PC-3 (cell line): ENCODE data around the gene PCDHGB3. TPM values are rescaled to one million over a fixed set of nuclear protein-coding genes. Genes with fewer than 3 reads are reported as not detected.

Source experiments
- ATAC-seq: fragments of 200-7000 bp; cut with Tn5 transposase; 2 replicates; pipeline ENCODE4 v1.9.1; 2020; ENCODE audit warnings: mild to moderate bottlenecking, moderate library complexity
- BruUV-seq: library from RNA; stranded (reverse); fragments of 400-500 nt; replicated peaks from 2 replicates; lab custom pipeline; 2021; lab: Mats Ljungman, UMichigan
- CTCF ChIA-PET: fragments of 300-600 bp; sonication (Branson Sonifier 250); formaldehyde crosslinking; loops from one replicate; lab custom pipeline; 2022; ENCODE audit warnings: antibody characterized with exemption; lab: Charles Lee
- POLR2A ChIA-PET: fragments of 300-600 bp; sonication (Branson Sonifier 250); formaldehyde crosslinking; loops from one replicate; lab custom pipeline; 2022; ENCODE audit warnings: antibody characterized with exemption; ENCODE audit not compliant: unreplicated experiment; lab: Charles Lee
- DNase-seq: peaks from one replicate; pipeline ENCODE4 v3.0.0-alpha.2; 2015
- H2AFZ ChIP-seq: fragments of 300-600 bp; sonication (generic); 2 replicates; pipeline ENCODE4 v1.6.0; 2016; ENCODE audit warnings: antibody characterized with exemption, low read length
- H3F3A ChIP-seq: fragments of 300-600 bp; sonication (generic); one replicate; pipeline ENCODE4 v1.6.0; 2017; ENCODE audit warnings: antibody characterized with exemption, low read length, control low read depth, mild to moderate bottlenecking; ENCODE audit not compliant: unreplicated experiment
- H3K27ac ChIP-seq: fragments of 300-600 bp; sonication (generic); 2 replicates; pipeline ENCODE4 v1.5.1; 2016; ENCODE audit warnings: mild to moderate bottlenecking, low read length
- H3K27me3 ChIP-seq: fragments of 300-600 bp; sonication (generic); 2 replicates; pipeline ENCODE4 v1.6.1; 2016; ENCODE audit warnings: low read length, mixed read lengths
- H3K36me3 ChIP-seq: fragments of 300-600 bp; sonication (generic); 2 replicates; pipeline ENCODE4 v1.6.1; 2016; ENCODE audit warnings: low read depth, mixed run types, low read length, mixed read lengths
- H3K4me1 ChIP-seq: fragments of 300-600 bp; sonication (generic); 2 replicates; pipeline ENCODE4 v1.5.1; 2016; ENCODE audit warnings: low read length; ENCODE audit not compliant: insufficient read depth
- H3K4me2 ChIP-seq: fragments of 300-600 bp; sonication (generic); 2 replicates; pipeline ENCODE4 v1.6.0; 2016; ENCODE audit warnings: low read length
- H3K4me3 ChIP-seq: fragments of 300-600 bp; sonication (generic); 2 replicates; pipeline ENCODE4 v1.5.1; 2016; ENCODE audit warnings: mild to moderate bottlenecking, low read length, mixed read lengths
- H3K79me2 ChIP-seq: fragments of 300-600 bp; sonication (generic); 2 replicates; pipeline ENCODE4 v1.6.1; 2017; ENCODE audit warnings: low read length, mixed read lengths
- H3K9ac ChIP-seq: fragments of 300-600 bp; sonication (generic); 2 replicates; pipeline ENCODE4 v1.6.0; 2016; ENCODE audit warnings: mild to moderate bottlenecking, low read length
- H3K9me2 ChIP-seq: fragments of 300-600 bp; sonication (generic); replicated peaks from 2 replicates; pipeline ENCODE4 v1.6.1; 2016; ENCODE audit warnings: mixed run types, low read length, mixed read lengths
- H3K9me3 ChIP-seq: fragments of 300-600 bp; sonication (generic); 2 replicates; pipeline ENCODE4 v1.6.1; 2016; ENCODE audit warnings: low read length, mixed read lengths
- H4K20me1 ChIP-seq: fragments of 300-600 bp; sonication (generic); 2 replicates; pipeline ENCODE4 v1.6.1; 2016; ENCODE audit warnings: low read length, mixed read lengths
- EZH2 ChIP-seq: fragments of 300-600 bp; sonication (generic); IDR thresholded peaks from one replicate; pipeline ENCODE4 v1.6.1; 2017; ENCODE audit warnings: antibody characterized with exemption, mild to moderate bottlenecking, low read length; ENCODE audit not compliant: unreplicated experiment
- EZH2phosphoT487 ChIP-seq: fragments of 300-600 bp; sonication (generic); IDR thresholded peaks from 2 replicates; pipeline ENCODE4 v1.6.1; 2018; ENCODE audit warnings: mild to moderate bottlenecking, antibody characterized with exemption, low read length, borderline replicate concordance
- intact Hi-C: fragments of 100-400 bp; cut with micrococcal nuclease; formaldehyde crosslinking; loops from 2 replicates; pipeline ENCODE4 v1.9.0; 2023
- total RNA-seq: library from RNA; depleted of rRNA; stranded (reverse); fragments of >200 nt; gene quantifications from 2 replicates; pipeline ENCODE4 v1.2.3, GENCODE V29; 2014
- TF ChIP-seq, protein P1 (sequence below): fragments of 300-600 bp; sonication (generic); conservative IDR thresholded peaks from 2 replicates; pipeline ENCODE4 v1.5.1; 2017; ENCODE audit warnings: antibody characterized with exemption, low read depth, mild to moderate bottlenecking, low read length

Gene PCDHGB3
- total RNA-seq, 1 experiment from 2014 or later: 1.3 TPM

GRCh38 chr5:141389153-141390042 is 19.4 kb downstream of the PCDHGB3 start:
- no TSS peak for BruUV-seq

DNA sequence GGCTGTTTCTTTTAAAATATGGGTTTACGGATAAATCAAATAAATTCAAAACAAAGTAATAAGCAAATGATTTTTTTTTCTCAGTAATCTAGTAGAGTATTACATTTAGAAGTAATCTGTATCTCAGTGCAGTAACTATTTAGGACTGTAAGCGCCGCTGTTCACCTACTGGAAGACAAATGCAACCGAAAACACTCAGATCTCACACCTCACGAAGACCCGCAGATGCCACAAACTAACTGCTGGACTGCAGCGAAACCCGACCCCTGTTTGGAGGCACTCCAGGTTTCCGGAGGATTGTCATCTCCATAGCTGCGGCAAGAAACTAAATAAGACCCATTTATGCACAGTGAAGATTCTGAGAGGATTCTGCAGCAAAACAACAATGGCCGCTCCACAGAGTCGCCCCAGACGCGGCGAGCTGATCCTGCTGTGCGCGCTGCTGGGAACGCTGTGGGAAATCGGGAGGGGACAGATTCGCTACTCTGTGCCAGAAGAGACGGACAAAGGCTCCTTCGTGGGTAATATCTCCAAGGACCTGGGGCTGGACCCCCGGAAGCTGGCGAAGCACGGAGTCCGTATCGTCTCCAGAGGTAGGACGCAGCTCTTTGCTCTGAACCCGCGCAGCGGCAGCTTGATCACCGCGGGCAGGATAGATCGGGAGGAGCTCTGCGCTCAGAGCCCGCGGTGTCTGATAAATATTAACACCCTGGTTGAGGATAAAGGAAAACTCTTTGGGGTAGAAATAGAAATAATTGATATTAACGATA is 22.6 kb downstream of the PCDHGB3 start, which contains the start of gene PCDHGA8:
Gene PCDHGA8 (plus strand): TSS at position 205 of the 770 bp plus-strand sequence. CDS start 181 bp downstream, at position 386.
- CTCF ChIA-PET: no interaction called here
- Histone ChIP-seq H3K79me2 (no peaks in the 10 kb centered on the region), H3K9ac (no peak within 1 kb of the TSS), H3K4me1 (no peaks in the 10 kb centered on the region), H3K4me2 (no peak within 1 kb of the TSS), H3K9me3 (0 out of 2 replicates have a peak, but pooled peaks cover 6% of the 10 kb centered on the region), H3K36me3 (no peaks in the 10 kb centered on the region), H2AFZ (no peak within 1 kb of the TSS), H3K4me3 (no peak within 1 kb of the TSS), H3K27ac (no peak within 1 kb of the TSS), H3K27me3 (no peaks in the 10 kb centered on the region), H4K20me1 (no peaks in the 10 kb centered on the region), H3F3A (no peaks in the 10 kb centered on the region), H3K9me2 (no peaks in the 10 kb centered on the region)
- intact Hi-C loops: no loop called here
- POLR2A ChIA-PET: no interaction called here
- DNase-seq (no peak), ATAC-seq (no peak)
- TF ChIP-seq, protein P1, sequence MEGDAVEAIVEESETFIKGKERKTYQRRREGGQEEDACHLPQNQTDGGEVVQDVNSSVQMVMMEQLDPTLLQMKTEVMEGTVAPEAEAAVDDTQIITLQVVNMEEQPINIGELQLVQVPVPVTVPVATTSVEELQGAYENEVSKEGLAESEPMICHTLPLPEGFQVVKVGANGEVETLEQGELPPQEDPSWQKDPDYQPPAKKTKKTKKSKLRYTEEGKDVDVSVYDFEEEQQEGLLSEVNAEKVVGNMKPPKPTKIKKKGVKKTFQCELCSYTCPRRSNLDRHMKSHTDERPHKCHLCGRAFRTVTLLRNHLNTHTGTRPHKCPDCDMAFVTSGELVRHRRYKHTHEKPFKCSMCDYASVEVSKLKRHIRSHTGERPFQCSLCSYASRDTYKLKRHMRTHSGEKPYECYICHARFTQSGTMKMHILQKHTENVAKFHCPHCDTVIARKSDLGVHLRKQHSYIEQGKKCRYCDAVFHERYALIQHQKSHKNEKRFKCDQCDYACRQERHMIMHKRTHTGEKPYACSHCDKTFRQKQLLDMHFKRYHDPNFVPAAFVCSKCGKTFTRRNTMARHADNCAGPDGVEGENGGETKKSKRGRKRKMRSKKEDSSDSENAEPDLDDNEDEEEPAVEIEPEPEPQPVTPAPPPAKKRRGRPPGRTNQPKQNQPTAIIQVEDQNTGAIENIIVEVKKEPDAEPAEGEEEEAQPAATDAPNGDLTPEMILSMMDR: no peak
- TF ChIP-seq EZH2phosphoT487: no peak
- TF ChIP-seq EZH2: no peak
- BruUV-seq: no TSS peak

More at GRCh38 chr5:141389153-141390042, 19.4 kb downstream of the PCDHGB3 start:
- no peaks in the 10 kb centered on the region for H3K4me1 ChIP-seq
- DNase-seq (no peak), ATAC-seq (no peak)
- no peak overlapping the region for H3K4me3 ChIP-seq
- intact Hi-C loops: no loop called here
- H3K4me2 ChIP-seq: no peak overlapping the region
- H4K20me1 ChIP-seq: no peaks in the 10 kb centered on the region
- H3K27ac ChIP-seq: no peak overlapping the region
- H2AFZ ChIP-seq: no peak overlapping the region
- no peaks in the 10 kb centered on the region for H3K9me2 ChIP-seq
- H3K36me3 ChIP-seq: no peaks in the 10 kb centered on the region
- H3K27me3 ChIP-seq: no peaks in the 10 kb centered on the region
- ChIA-PET POLR2A (interaction anchor here (0.6 kb wide), 1 partner anchor 41 kb away, joined by 10 read pairs; no protein-coding TSS in a partner anchor), CTCF (no interaction called here)
- H3K79me2 ChIP-seq: no peaks in the 10 kb centered on the region
- no peaks in the 10 kb centered on the region for H3F3A ChIP-seq
- TF ChIP-seq EZH2phosphoT487 (no peak), EZH2 (no peak)
- TF ChIP-seq, protein P1: no peak
- no peak overlapping the region for H3K9ac ChIP-seq
- 0 out of 2 replicates have a peak, but pooled peaks cover 6% of the 10 kb centered on the region for H3K9me3 ChIP-seq
